GM21447 (cell line): ENCODE results near the gene PRDM16.

Experiments
- ATAC-seq: cut with Tn5 transposase; IDR thresholded peaks from one replicate; pipeline ENCODE4 v1.9.1; 2021; ENCODE audit not compliant: unreplicated experiment

PRDM16 gene

GRCh38 chr1:3053366-3053980 lies 15.5 kb upstream of the PRDM16 start:
- no peak for ATAC-seq

GRCh38 chr1:3053986-3054385 lies 15.0 kb upstream of the PRDM16 start:
- no peak for ATAC-seq

- no peak for ATAC-seq
These were observed 14.5 kb upstream of the PRDM16 start for GRCh38 chr1:3054474-3054873.

- no peak for ATAC-seq
These were observed 14.0 kb upstream of the PRDM16 start for GRCh38 chr1:3055051-3055450.

- no peak for ATAC-seq
These were observed 12.4 kb upstream of the PRDM16 start for GRCh38 chr1:3056641-3057040.

- ATAC-seq = no peak
These were observed 10.6 kb upstream of the PRDM16 start for GRCh38 chr1:3058263-3059030.

- no peak for ATAC-seq
These were observed 8.9 kb upstream of the PRDM16 start for GRCh38 chr1:3060127-3060526.

GRCh38 chr1:3060601-3061551 lies 8.1 kb upstream of the PRDM16 start:
- ATAC-seq = no peak

GRCh38 chr1:3061566-3061965 lies 7.4 kb upstream of the PRDM16 start:
- no peak for ATAC-seq

GRCh38 chr1:3061981-3062615 lies 6.9 kb upstream of the PRDM16 start:
- ATAC-seq = no peak

GRCh38 chr1:3062616-3063378 lies 6.2 kb upstream of the PRDM16 start:
- ATAC-seq = no peak

GRCh38 chr1:3063379-3064295 lies 5.4 kb upstream of the PRDM16 start:
- no peak for ATAC-seq

- no peak for ATAC-seq
These were observed 4.6 kb upstream of the PRDM16 start for GRCh38 chr1:3064296-3064850.

- ATAC-seq = no peak
These were observed 4.1 kb upstream of the PRDM16 start for GRCh38 chr1:3064901-3065300.

GRCh38 chr1:3065396-3065795 lies 3.6 kb upstream of the PRDM16 start:
- ATAC-seq = no peak

GRCh38 chr1:3065797-3066196 lies 3.2 kb upstream of the PRDM16 start:
- ATAC-seq = no peak

GRCh38 chr1:3066250-3066711 lies 2.7 kb upstream of the PRDM16 start:
- no peak for ATAC-seq

GRCh38 chr1:3066826-3067225 lies 2.2 kb upstream of the PRDM16 start:
- no peak for ATAC-seq

- no peak for ATAC-seq
These were observed 1.7 kb upstream of the PRDM16 start for GRCh38 chr1:3067301-3067670.
